ENCODE measurements around the gene MTR. TPM values are rescaled to one million over a fixed set of nuclear protein-coding genes. Genes with fewer than 3 reads are reported as not detected.

MTR gene
- total RNA-seq, 4 donors from 2014 or later = 29.7 to 43.4 (median 34.6) TPM

DNA sequence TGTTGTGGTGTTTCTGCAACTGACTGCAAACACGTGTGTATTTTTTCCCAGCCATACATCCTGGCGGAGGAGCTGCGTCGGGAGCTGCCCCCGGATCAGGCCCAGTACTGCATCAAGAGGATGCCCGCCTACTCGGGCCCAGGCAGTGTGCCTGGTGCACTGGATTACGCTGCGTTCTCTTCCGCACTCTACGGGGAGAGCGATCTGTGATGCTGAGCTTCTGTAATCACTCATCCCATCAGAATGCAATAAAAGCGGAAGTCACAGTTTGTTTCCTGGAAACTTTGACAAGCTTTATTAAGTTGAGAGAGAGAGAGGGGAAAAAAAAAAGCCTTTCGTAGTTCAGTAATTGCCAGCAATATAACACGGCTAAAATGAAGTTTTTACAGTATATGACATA lies 32.7 kb upstream of the MTR start:
- no peaks in the 10 kb centered on the region for H3K27me3 ChIP-seq
- peaks cover 0 to 67% (median 8%) of the 10 kb centered on the region in 4 donors for H3K36me3 ChIP-seq
- intact Hi-C loops (cut with DNase I) = no loop called here
- TF ChIP-seq EP300 (IDR thresholded peaks at IDR 0.05) (no peak), POLR2AphosphoS5 (IDR thresholded peaks at IDR 0.05) (no peak), POLR2A (IDR thresholded peaks at IDR 0.05; ENCODE audit: low read depth) (no peak)
- TF ChIP-seq, protein P1, sequence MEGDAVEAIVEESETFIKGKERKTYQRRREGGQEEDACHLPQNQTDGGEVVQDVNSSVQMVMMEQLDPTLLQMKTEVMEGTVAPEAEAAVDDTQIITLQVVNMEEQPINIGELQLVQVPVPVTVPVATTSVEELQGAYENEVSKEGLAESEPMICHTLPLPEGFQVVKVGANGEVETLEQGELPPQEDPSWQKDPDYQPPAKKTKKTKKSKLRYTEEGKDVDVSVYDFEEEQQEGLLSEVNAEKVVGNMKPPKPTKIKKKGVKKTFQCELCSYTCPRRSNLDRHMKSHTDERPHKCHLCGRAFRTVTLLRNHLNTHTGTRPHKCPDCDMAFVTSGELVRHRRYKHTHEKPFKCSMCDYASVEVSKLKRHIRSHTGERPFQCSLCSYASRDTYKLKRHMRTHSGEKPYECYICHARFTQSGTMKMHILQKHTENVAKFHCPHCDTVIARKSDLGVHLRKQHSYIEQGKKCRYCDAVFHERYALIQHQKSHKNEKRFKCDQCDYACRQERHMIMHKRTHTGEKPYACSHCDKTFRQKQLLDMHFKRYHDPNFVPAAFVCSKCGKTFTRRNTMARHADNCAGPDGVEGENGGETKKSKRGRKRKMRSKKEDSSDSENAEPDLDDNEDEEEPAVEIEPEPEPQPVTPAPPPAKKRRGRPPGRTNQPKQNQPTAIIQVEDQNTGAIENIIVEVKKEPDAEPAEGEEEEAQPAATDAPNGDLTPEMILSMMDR (IDR thresholded peaks at IDR 0.05) = no peak
- DNase-seq (ENCODE audit: extremely low spot score) = no peak
- H3K9me3 ChIP-seq = no peaks in the 10 kb centered on the region
- 82% methylated on average over 15 of the region's 15 CpGs for WGBS
- H3K4me3 ChIP-seq = no peak overlapping the region
- peaks cover 0 to 6% (median 0%) of the 10 kb centered on the region in 4 donors for H3K4me1 ChIP-seq
- no peak overlapping the region for H3K27ac ChIP-seq (replicated peaks in 1 of 4)

- H3K4me1 ChIP-seq = peaks cover 0 to 6% (median 0%) of the 10 kb centered on the region in 4 donors
- WGBS = 73% methylated on average over 6 of the region's 6 CpGs
- H3K27ac ChIP-seq (replicated peaks in 1 of 4) = no peak overlapping the region
- no peaks in the 10 kb centered on the region for H3K9me3 ChIP-seq
- intact Hi-C loops (cut with DNase I) = no loop called here
- TF ChIP-seq POLR2A (IDR thresholded peaks at IDR 0.05; ENCODE audit: low read depth) (no peak), EP300 (IDR thresholded peaks at IDR 0.05) (no peak), POLR2AphosphoS5 (IDR thresholded peaks at IDR 0.05) (no peak)
- TF ChIP-seq, protein P1 (IDR thresholded peaks at IDR 0.05) = no peak
- peaks cover 0 to 38% (median 3%) of the 10 kb centered on the region in 4 donors for H3K36me3 ChIP-seq
- no peak overlapping the region for H3K4me3 ChIP-seq
- DNase-seq (ENCODE audit: extremely low spot score) = no peak
- H3K27me3 ChIP-seq = no peaks in the 10 kb centered on the region
Observed at GRCh38 chr1:236765831-236766230, 29.3 kb upstream of the MTR start.

DNA sequence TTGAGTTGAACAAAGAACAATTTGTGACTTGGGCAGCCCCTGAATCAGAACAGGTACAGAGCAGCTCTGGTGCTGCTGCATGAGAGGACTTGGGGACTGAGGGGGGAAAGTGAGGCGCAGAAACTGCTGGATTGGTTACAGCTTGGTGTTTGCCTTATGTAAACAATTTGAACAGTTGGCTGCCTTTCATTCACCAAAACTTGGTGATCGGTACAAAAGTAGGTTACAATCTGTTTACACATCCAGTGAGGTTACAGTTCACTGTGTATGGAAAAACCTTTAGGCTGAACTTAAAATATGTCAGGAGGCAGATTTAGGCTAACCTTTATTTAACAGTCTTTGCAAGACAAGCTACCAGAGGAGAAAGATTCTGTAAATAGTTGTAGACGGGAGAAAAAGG lies 28.6 kb upstream of the MTR start:
- Histone ChIP-seq H3K4me1 (peaks cover 0 to 6% (median 0%) of the 10 kb centered on the region in 4 donors), H3K27me3 (no peaks in the 10 kb centered on the region), H3K9me3 (no peaks in the 10 kb centered on the region), H3K4me3 (no peak overlapping the region), H3K36me3 (peaks cover 0 to 31% (median 0%) of the 10 kb centered on the region in 4 donors), H3K27ac (replicated peaks in 1 of 4) (no peak overlapping the region)
- TF ChIP-seq EP300 (IDR thresholded peaks at IDR 0.05) = no peak
- no peak for TF ChIP-seq POLR2AphosphoS5 (IDR thresholded peaks at IDR 0.05)
- TF ChIP-seq, protein P1 (IDR thresholded peaks at IDR 0.05) = no peak
- TF ChIP-seq POLR2A (IDR thresholded peaks at IDR 0.05; ENCODE audit: low read depth) = no peak
- 58% methylated on average over 3 of the region's 3 CpGs for WGBS
- no peak for DNase-seq (ENCODE audit: extremely low spot score)
- intact Hi-C loops (cut with DNase I) = no loop called here

GRCh38 chr1:236767276-236767675 lies 27.8 kb upstream of the MTR start:
- Histone ChIP-seq H3K27me3 (no peaks in the 10 kb centered on the region), H3K27ac (replicated peaks in 1 of 4) (no peak overlapping the region), H3K4me1 (peaks cover 0 to 6% (median 0%) of the 10 kb centered on the region in 4 donors), H3K9me3 (no peaks in the 10 kb centered on the region), H3K36me3 (peaks cover 0 to 24% (median 0%) of the 10 kb centered on the region in 4 donors), H3K4me3 (no peak overlapping the region)
- 94% methylated on average over 6 of the region's 6 CpGs for WGBS
- intact Hi-C loops (cut with DNase I) = no loop called here
- TF ChIP-seq EP300 (IDR thresholded peaks at IDR 0.05) = no peak
- no peak for TF ChIP-seq POLR2A (IDR thresholded peaks at IDR 0.05; ENCODE audit: low read depth)
- no peak for TF ChIP-seq POLR2AphosphoS5 (IDR thresholded peaks at IDR 0.05)
- TF ChIP-seq, protein P1 (IDR thresholded peaks at IDR 0.05) = no peak
- no peak for DNase-seq (ENCODE audit: extremely low spot score)

GRCh38 chr1:236768601-236769000 lies 26.5 kb upstream of the MTR start:
- intact Hi-C loops (cut with DNase I) = no loop called here
- Histone ChIP-seq H3K4me1 (peaks cover 0 to 6% (median 0%) of the 10 kb centered on the region in 4 donors), H3K9me3 (no peaks in the 10 kb centered on the region), H3K4me3 (no peak overlapping the region), H3K27me3 (no peaks in the 10 kb centered on the region), H3K36me3 (peaks cover 0 to 10% (median 0%) of the 10 kb centered on the region in 4 donors), H3K27ac (replicated peaks in 1 of 4) (no peak overlapping the region)
- no peak for DNase-seq (ENCODE audit: extremely low spot score)
- TF ChIP-seq POLR2A (IDR thresholded peaks at IDR 0.05; ENCODE audit: low read depth) (no peak), POLR2AphosphoS5 (IDR thresholded peaks at IDR 0.05) (no peak), EP300 (IDR thresholded peaks at IDR 0.05) (no peak)
- TF ChIP-seq, protein P1 (IDR thresholded peaks at IDR 0.05) = no peak
